ENCODE results near the gene CCDC74B. TPM values are rescaled to one million over a fixed set of nuclear protein-coding genes. Genes with fewer than 3 reads are reported as not detected.
"Not testable (repeated sequence)": the region's sequence is repeated elsewhere in the genome, so short reads cannot be mapped to it uniquely, and the experiment has no call there.

The CCDC74B gene
- total RNA-seq, 1 donor from 2014 or later, result 1.0 TPM

- H3K36me3 Mint-ChIP-seq (ENCODE audit: low read depth), result peaks cover 2% of the 10 kb centered on the region
- DNase-seq (ENCODE audit: low spot score), result no peak
- H3K4me1 Mint-ChIP-seq (ENCODE audit: low read depth), result no peaks in the 10 kb centered on the region
- H3K9me3 Mint-ChIP-seq (ENCODE audit: low read depth), result no peaks in the 10 kb centered on the region
- no peak overlapping the region for H3K4me3 Mint-ChIP-seq (ENCODE audit: unreplicated experiment)
- no peak overlapping the region for H3K27ac Mint-ChIP-seq (ENCODE audit: unreplicated experiment)
- H3K27me3 Mint-ChIP-seq (ENCODE audit: low read depth), result no peaks in the 10 kb centered on the region
- no peak for TF ChIP-seq CTCF (IDR thresholded peaks at IDR 0.05)
Measured at GRCh38 chr2:130158631-130159030, 13.7 kb upstream of the CCDC74B start.

GRCh38 chr2:130157825-130158514 is 13.1 kb upstream of the CCDC74B start:
- H3K4me3 Mint-ChIP-seq (ENCODE audit: unreplicated experiment); H3K27me3 Mint-ChIP-seq (ENCODE audit: low read depth); H3K9me3 Mint-ChIP-seq (ENCODE audit: low read depth); H3K36me3 Mint-ChIP-seq (ENCODE audit: low read depth); H3K27ac Mint-ChIP-seq (ENCODE audit: unreplicated experiment); H3K4me1 Mint-ChIP-seq (ENCODE audit: low read depth); DNase-seq (ENCODE audit: low spot score): not testable (repeated sequence)

- H3K4me3 Mint-ChIP-seq (ENCODE audit: unreplicated experiment); H3K27me3 Mint-ChIP-seq (ENCODE audit: low read depth); H3K4me1 Mint-ChIP-seq (ENCODE audit: low read depth); H3K27ac Mint-ChIP-seq (ENCODE audit: unreplicated experiment); H3K9me3 Mint-ChIP-seq (ENCODE audit: low read depth); H3K36me3 Mint-ChIP-seq (ENCODE audit: low read depth): not testable (repeated sequence)
- peak; percentile 67 for DNase-seq (ENCODE audit: low spot score)
Measured at GRCh38 chr2:130157354-130157753, 12.4 kb upstream of the CCDC74B start.

- no peaks in the 10 kb centered on the region for H3K9me3 Mint-ChIP-seq (ENCODE audit: low read depth)
- H3K4me3 Mint-ChIP-seq (ENCODE audit: unreplicated experiment), result no peak overlapping the region
- no peaks in the 10 kb centered on the region for H3K27me3 Mint-ChIP-seq (ENCODE audit: low read depth)
- H3K36me3 Mint-ChIP-seq (ENCODE audit: low read depth), result peaks cover 6% of the 10 kb centered on the region
- peak; percentile 42 for DNase-seq (ENCODE audit: low spot score)
- no peaks in the 10 kb centered on the region for H3K4me1 Mint-ChIP-seq (ENCODE audit: low read depth)
- no peak for TF ChIP-seq CTCF (IDR thresholded peaks at IDR 0.05)
- no peak overlapping the region for H3K27ac Mint-ChIP-seq (ENCODE audit: unreplicated experiment)
Measured at GRCh38 chr2:130156624-130157004, 11.7 kb upstream of the CCDC74B start.

- DNase-seq (ENCODE audit: low spot score), result peak; percentile 75
- H3K27me3 Mint-ChIP-seq (ENCODE audit: low read depth); H3K27ac Mint-ChIP-seq (ENCODE audit: unreplicated experiment); H3K36me3 Mint-ChIP-seq (ENCODE audit: low read depth); H3K4me3 Mint-ChIP-seq (ENCODE audit: unreplicated experiment); H3K9me3 Mint-ChIP-seq (ENCODE audit: low read depth); H3K4me1 Mint-ChIP-seq (ENCODE audit: low read depth): not testable (repeated sequence)
- peak; percentile 75 for TF ChIP-seq CTCF (IDR thresholded peaks at IDR 0.05)
Measured at GRCh38 chr2:130155956-130156623, 11.2 kb upstream of the CCDC74B start.

- TF ChIP-seq CTCF (IDR thresholded peaks at IDR 0.05), result no peak
- Mint-ChIP-seq H3K4me3 (ENCODE audit: unreplicated experiment) (no peak overlapping the region), H3K27ac (ENCODE audit: unreplicated experiment) (no peak overlapping the region), H3K9me3 (ENCODE audit: low read depth) (no peaks in the 10 kb centered on the region), H3K27me3 (ENCODE audit: low read depth) (no peaks in the 10 kb centered on the region), H3K4me1 (ENCODE audit: low read depth) (no peaks in the 10 kb centered on the region), H3K36me3 (ENCODE audit: low read depth) (peaks cover 4% of the 10 kb centered on the region)
- DNase-seq (ENCODE audit: low spot score), result peak; percentile 87
Measured at GRCh38 chr2:130154773-130155765, 10.2 kb upstream of the CCDC74B start.

- H3K4me3 Mint-ChIP-seq (ENCODE audit: unreplicated experiment); H3K27ac Mint-ChIP-seq (ENCODE audit: unreplicated experiment); H3K4me1 Mint-ChIP-seq (ENCODE audit: low read depth); H3K36me3 Mint-ChIP-seq (ENCODE audit: low read depth); H3K9me3 Mint-ChIP-seq (ENCODE audit: low read depth); H3K27me3 Mint-ChIP-seq (ENCODE audit: low read depth): not testable (repeated sequence)
- peak; percentile 52 for DNase-seq (ENCODE audit: low spot score)
Measured at GRCh38 chr2:130154423-130154770, 9.5 kb upstream of the CCDC74B start.

GRCh38 chr2:130153721-130154422 is 9.0 kb upstream of the CCDC74B start:
- not testable (repeated sequence) for H3K9me3 Mint-ChIP-seq (ENCODE audit: low read depth); H3K4me3 Mint-ChIP-seq (ENCODE audit: unreplicated experiment); H3K27ac Mint-ChIP-seq (ENCODE audit: unreplicated experiment); H3K4me1 Mint-ChIP-seq (ENCODE audit: low read depth); H3K36me3 Mint-ChIP-seq (ENCODE audit: low read depth); H3K27me3 Mint-ChIP-seq (ENCODE audit: low read depth)
- peak; percentile 77 for DNase-seq (ENCODE audit: low spot score)
